Loucy (cell line): ENCODE results near the gene DAB1.

Experiments
- H2AFZ ChIP-seq: fragments of 200-600 bp; sonication (generic); 2 replicates; pipeline ENCODE4 v1.6.0; 2016; ENCODE audit warnings: antibody characterized with exemption, mild to moderate bottlenecking, low read length, moderate library complexity
- H3F3A ChIP-seq: fragments of 200-600 bp; 2 replicates; pipeline ENCODE4 v1.6.0; 2016; ENCODE audit warnings: antibody characterized with exemption, low read depth, mild to moderate bottlenecking
- H3K27me3 ChIP-seq: fragments of 200-600 bp; sonication (generic); 2 replicates; pipeline ENCODE4 v1.6.1; 2014; ENCODE audit warnings: low read length, mild to moderate bottlenecking; ENCODE audit not compliant: insufficient read depth, poor library complexity, severe bottlenecking
- H3K36me3 ChIP-seq: fragments of 200-600 bp; sonication (generic); 2 replicates; pipeline ENCODE4 v1.6.1; 2016; ENCODE audit warnings: low read length; ENCODE audit not compliant: insufficient read depth
- H3K4me1 ChIP-seq: fragments of 200-600 bp; sonication (generic); 2 replicates; pipeline ENCODE4 v1.5.1; 2014; ENCODE audit warnings: low read length, mild to moderate bottlenecking; ENCODE audit not compliant: insufficient read depth, poor library complexity, severe bottlenecking
- H3K4me2 ChIP-seq: fragments of 200-600 bp; sonication (generic); 2 replicates; pipeline ENCODE4 v1.6.0; 2014; ENCODE audit warnings: antibody characterized with exemption, low read length, low read depth, mild to moderate bottlenecking; ENCODE audit not compliant: poor library complexity, severe bottlenecking
- H3K4me3 ChIP-seq: fragments of 200-600 bp; sonication (generic); 2 replicates; pipeline ENCODE4 v1.5.1; 2014; ENCODE audit warnings: low read length, mild to moderate bottlenecking, mixed read lengths; ENCODE audit not compliant: poor library complexity, severe bottlenecking
- H3K79me2 ChIP-seq: fragments of 200-600 bp; sonication (generic); 2 replicates; pipeline ENCODE4 v1.6.1; 2014; ENCODE audit warnings: low read length; ENCODE audit not compliant: insufficient read depth
- H3K9ac ChIP-seq: fragments of 200-600 bp; sonication (generic); 2 replicates; pipeline ENCODE4 v1.6.0; 2014; ENCODE audit warnings: mild to moderate bottlenecking, low read depth, low read length, moderate library complexity; ENCODE audit not compliant: poor library complexity, severe bottlenecking
- H3K9me2 ChIP-seq: fragments of 200-600 bp; sonication (generic); replicated peaks from 2 replicates; pipeline ENCODE4 v1.6.1; 2016; ENCODE audit warnings: low read depth, low read length, mixed read lengths
- H3K9me3 ChIP-seq: fragments of 200-600 bp; sonication (generic); 2 replicates; pipeline ENCODE4 v1.6.1; 2014; ENCODE audit warnings: mild to moderate bottlenecking, antibody characterized with exemption, low read length, low read depth; ENCODE audit not compliant: insufficient read depth
- H4K20me1 ChIP-seq: fragments of 200-600 bp; sonication (generic); 2 replicates; pipeline ENCODE4 v1.6.0; 2014; ENCODE audit warnings: antibody characterized with exemption, low read length, mild to moderate bottlenecking; ENCODE audit not compliant: insufficient read depth, poor library complexity, severe bottlenecking
- CTCF ChIP-seq: fragments of 200-600 bp; sonication (generic); conservative IDR thresholded peaks from 2 replicates; pipeline ENCODE4 v1.5.1; 2014; ENCODE audit warnings: mild to moderate bottlenecking, antibody characterized with exemption, low read length
- EZH2phosphoT487 ChIP-seq: fragments of 200-600 bp; IDR thresholded peaks from 2 replicates; pipeline ENCODE4 v1.6.1; 2018; ENCODE audit warnings: antibody characterized with exemption, mild to moderate bottlenecking, moderate library complexity, borderline replicate concordance

The DAB1 gene

GRCh38 chr1:57204942-57205787 lies 218.7 kb downstream of the DAB1 start:
- Histone ChIP-seq H3K9ac (no peak overlapping the region), H3K9me2 (no peaks in the 10 kb centered on the region), H3K27me3 (no peaks in the 10 kb centered on the region), H3K4me1 (no peaks in the 10 kb centered on the region), H3F3A (no peaks in the 10 kb centered on the region), H3K36me3 (no peaks in the 10 kb centered on the region), H4K20me1 (no peaks in the 10 kb centered on the region), H2AFZ (no peak overlapping the region), H3K4me3 (no peak overlapping the region), H3K9me3 (no peaks in the 10 kb centered on the region), H3K79me2 (no peaks in the 10 kb centered on the region), H3K4me2 (no peak overlapping the region)
- TF ChIP-seq EZH2phosphoT487 (no peak), CTCF (no peak)

GRCh38 chr1:57204091-57204490 lies 219.8 kb downstream of the DAB1 start:
- H3K27me3 ChIP-seq = no peaks in the 10 kb centered on the region
- no peak overlapping the region for H3K4me3 ChIP-seq
- H3F3A ChIP-seq = no peaks in the 10 kb centered on the region
- H3K9me2 ChIP-seq = no peaks in the 10 kb centered on the region
- TF ChIP-seq CTCF = no peak
- no peak for TF ChIP-seq EZH2phosphoT487
- H3K36me3 ChIP-seq = no peaks in the 10 kb centered on the region
- no peak overlapping the region for H2AFZ ChIP-seq
- H4K20me1 ChIP-seq = no peaks in the 10 kb centered on the region
- H3K9ac ChIP-seq = no peak overlapping the region
- H3K79me2 ChIP-seq = no peaks in the 10 kb centered on the region
- H3K9me3 ChIP-seq = no peaks in the 10 kb centered on the region
- H3K4me2 ChIP-seq = no peak overlapping the region
- no peaks in the 10 kb centered on the region for H3K4me1 ChIP-seq

GRCh38 chr1:57202241-57202640 lies 221.6 kb downstream of the DAB1 start:
- Histone ChIP-seq H4K20me1 (no peaks in the 10 kb centered on the region), H3K79me2 (no peaks in the 10 kb centered on the region), H3K9ac (no peak overlapping the region), H3K27me3 (no peaks in the 10 kb centered on the region), H2AFZ (no peak overlapping the region), H3F3A (no peaks in the 10 kb centered on the region), H3K9me3 (no peaks in the 10 kb centered on the region), H3K4me2 (no peak overlapping the region), H3K9me2 (no peaks in the 10 kb centered on the region), H3K4me3 (no peak overlapping the region), H3K4me1 (no peaks in the 10 kb centered on the region), H3K36me3 (no peaks in the 10 kb centered on the region)
- TF ChIP-seq CTCF (no peak), EZH2phosphoT487 (no peak)
